Fibroblast of pulmonary artery (primary cell): ENCODE results near the gene AIRE.

Experiments
- DNase-seq: peaks from one replicate; pipeline ENCODE4 v3.0.0-alpha.2; 2010; ENCODE audit warnings: low read depth
- H3K4me3 ChIP-seq: replicated peaks from 2 replicates; pipeline ENCODE4 v1.5.1; 2011; ENCODE audit warnings: low read depth, mild to moderate bottlenecking, control low read depth, low read length, moderate library complexity
- TF ChIP-seq, protein P1 (sequence below): IDR thresholded peaks from 2 replicates; pipeline ENCODE4 v1.5.1; 2011; ENCODE audit warnings: mild to moderate bottlenecking, control low read depth, low read length, inconsistent platforms; ENCODE audit errors: missing control alignments

AIRE gene

DNA sequence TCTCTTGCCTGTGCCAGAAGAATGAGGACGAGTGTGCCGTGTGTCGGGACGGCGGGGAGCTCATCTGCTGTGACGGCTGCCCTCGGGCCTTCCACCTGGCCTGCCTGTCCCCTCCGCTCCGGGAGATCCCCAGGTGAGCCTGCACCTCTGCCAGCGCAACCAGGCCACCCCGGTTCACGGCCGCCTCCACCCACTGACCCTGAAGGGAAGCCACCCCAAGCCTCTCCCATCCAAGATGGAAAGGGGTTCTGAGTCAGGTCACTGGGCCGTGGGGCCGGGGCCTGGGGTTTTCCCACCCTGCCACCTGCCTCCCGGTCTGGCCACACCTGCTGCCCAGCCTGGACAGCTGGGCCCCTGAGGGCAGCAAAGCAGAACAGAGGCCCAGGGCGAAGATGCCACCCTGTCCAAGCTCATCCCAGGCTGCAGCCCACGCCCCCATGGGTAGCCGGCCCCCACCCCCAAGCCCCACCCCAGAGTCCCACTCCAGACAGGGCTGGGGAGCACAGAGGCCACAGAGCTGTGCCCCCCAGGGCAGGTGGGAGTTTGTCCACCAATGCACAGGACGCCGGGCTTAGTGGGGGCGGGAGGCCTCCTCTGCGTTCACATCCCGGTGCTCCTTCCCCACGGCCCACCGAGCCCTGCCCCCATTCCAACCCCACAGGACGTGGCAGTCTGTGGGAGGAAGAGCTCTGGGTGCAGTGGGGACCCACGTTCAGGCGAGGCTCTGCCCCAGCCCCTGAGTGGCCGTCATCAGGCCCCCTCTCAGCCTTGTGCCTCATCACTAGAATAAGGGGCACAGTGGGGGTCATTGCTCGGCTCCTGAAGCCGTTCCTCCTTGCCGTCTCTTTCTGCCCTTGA, 5.6 kb downstream of the AIRE start:
- DNase-seq: no peak
- TF ChIP-seq, protein P1, sequence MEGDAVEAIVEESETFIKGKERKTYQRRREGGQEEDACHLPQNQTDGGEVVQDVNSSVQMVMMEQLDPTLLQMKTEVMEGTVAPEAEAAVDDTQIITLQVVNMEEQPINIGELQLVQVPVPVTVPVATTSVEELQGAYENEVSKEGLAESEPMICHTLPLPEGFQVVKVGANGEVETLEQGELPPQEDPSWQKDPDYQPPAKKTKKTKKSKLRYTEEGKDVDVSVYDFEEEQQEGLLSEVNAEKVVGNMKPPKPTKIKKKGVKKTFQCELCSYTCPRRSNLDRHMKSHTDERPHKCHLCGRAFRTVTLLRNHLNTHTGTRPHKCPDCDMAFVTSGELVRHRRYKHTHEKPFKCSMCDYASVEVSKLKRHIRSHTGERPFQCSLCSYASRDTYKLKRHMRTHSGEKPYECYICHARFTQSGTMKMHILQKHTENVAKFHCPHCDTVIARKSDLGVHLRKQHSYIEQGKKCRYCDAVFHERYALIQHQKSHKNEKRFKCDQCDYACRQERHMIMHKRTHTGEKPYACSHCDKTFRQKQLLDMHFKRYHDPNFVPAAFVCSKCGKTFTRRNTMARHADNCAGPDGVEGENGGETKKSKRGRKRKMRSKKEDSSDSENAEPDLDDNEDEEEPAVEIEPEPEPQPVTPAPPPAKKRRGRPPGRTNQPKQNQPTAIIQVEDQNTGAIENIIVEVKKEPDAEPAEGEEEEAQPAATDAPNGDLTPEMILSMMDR: no peak
- H3K4me3 ChIP-seq: no peak overlapping the region

- TF ChIP-seq, protein P1: no peak
- DNase-seq: no peak
Measured at GRCh38 chr21:44291936-44292811, 6.5 kb downstream of the AIRE start.

GRCh38 chr21:44292812-44293195, 7.1 kb downstream of the AIRE start:
- TF ChIP-seq, protein P1: no peak
- no peak for DNase-seq
- no peak overlapping the region for H3K4me3 ChIP-seq

More at GRCh38 chr21:44291936-44292811, 6.5 kb downstream of the AIRE start:
- no peak overlapping the region for H3K4me3 ChIP-seq

- no peak overlapping the region for H3K4me3 ChIP-seq
- no peak for DNase-seq
- TF ChIP-seq, protein P1: no peak
Measured at GRCh38 chr21:44293551-44294231, 8.0 kb downstream of the AIRE start.

DNA sequence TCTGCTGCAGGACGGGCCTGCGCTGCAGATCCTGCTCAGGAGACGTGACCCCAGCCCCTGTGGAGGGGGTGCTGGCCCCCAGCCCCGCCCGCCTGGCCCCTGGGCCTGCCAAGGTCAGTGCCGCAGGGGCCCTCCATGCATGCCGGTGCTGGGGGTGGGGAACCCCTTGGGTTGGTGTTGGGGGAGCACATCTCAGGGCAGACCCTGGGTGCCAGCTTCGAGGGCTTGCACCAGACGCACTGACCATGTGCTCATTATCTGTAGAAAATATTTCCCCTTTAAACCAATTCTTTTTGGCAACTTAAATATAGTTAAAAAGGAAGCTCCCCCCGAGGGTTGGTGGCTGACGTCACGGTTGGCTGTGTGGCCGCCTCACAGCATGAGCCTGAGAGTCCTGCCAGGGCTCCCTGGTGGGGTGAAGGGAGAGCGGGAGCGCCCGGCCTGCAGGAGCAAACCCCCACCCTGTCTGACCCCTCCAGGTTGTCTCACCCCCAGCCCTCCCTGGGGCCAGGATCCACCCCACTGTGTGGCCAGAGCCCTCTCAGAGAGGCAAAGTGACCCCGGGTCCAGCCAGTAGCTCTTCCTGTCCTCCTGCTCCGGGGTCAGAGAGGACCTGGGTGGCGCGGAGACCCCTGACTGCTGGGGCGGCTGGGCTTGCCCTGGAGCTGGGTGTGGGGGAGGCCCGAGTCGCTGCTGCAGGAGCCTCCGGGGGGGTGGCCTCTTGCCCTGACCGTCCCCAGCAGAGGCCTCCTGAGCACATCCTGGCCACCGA, 8.9 kb downstream of the AIRE start:
- peak; percentile 51 for DNase-seq
- H3K4me3 ChIP-seq: no peak overlapping the region

More for the DNA sequence above, 8.9 kb downstream of the AIRE start:
- TF ChIP-seq, protein P1: no peak
